Adrenal gland (tissue), 12 donors: ENCODE data around the gene CCDC24. TPM values are rescaled to one million over a fixed set of nuclear protein-coding genes. Genes with fewer than 3 reads are reported as not detected.

Source experiments
- DNase-seq, 7 donors: peaks; one replicate each; pipeline ENCODE4 v3.0.0-alpha.2; 2019 to 2020
- H3K27ac ChIP-seq, 5 donors: fragments of 200-600 bp; sonication (generic) in 4 of 5; 1 replicate in 3 of 5; 2 replicates in 2 of 5; pipeline versions ENCODE4 v1.5.1 to v1.8.0; 2016 to 2020; ENCODE audit warnings: mild to moderate bottlenecking in 1 of 5
- H3K27me3 ChIP-seq: fragments of 200-600 bp; 2 replicates; pipeline ENCODE4 v1.8.0; 2021
- H3K36me3 ChIP-seq, 2 donors: fragments of 200-600 bp; replicated peaks in 1 of 2; 1 replicate in 1 of 2; 2 replicates in 1 of 2; pipeline versions ENCODE4 v1.5.1 to v1.8.0; 2018 to 2022
- H3K4me1 ChIP-seq, 2 donors: fragments of 200-600 bp; replicated peaks in 1 of 2; 1 replicate in 1 of 2; 2 replicates in 1 of 2; pipeline versions ENCODE4 v1.5.1 to v1.8.0; 2018 to 2021
- H3K4me3 ChIP-seq, 4 donors: fragments of 200-600 bp; sonication (generic) in 3 of 4; one replicate each; pipeline ENCODE4 v1.5.1; 2016 to 2018
- H3K9me3 ChIP-seq, 3 donors: fragments of 200-600 bp; sonication (generic) in 1 of 3; replicated peaks in 1 of 3; 1 replicate in 2 of 3; 2 replicates in 1 of 3; pipeline versions ENCODE4 v1.5.1 to v1.8.0; 2016 to 2021
- CTCF ChIP-seq, 6 experiments: fragments of 450-650 bp in 4 of 6; fragments of 200-600 bp in 2 of 6; sonication (generic) in 1 of 6; IDR thresholded peaks; 1 replicate in 5 of 6; 2 replicates in 1 of 6; pipeline versions ENCODE4 v1.5.1 to v1.8.0; 2016 to 2021; ENCODE audit warnings: antibody characterized with exemption in 6 of 6, mild to moderate bottlenecking in 2 of 6, moderate library complexity in 1 of 6
- POLR2A ChIP-seq, 2 donors: fragments of 450-650 bp; IDR thresholded peaks; one replicate each; pipeline ENCODE4 v1.6.1; 2017; ENCODE audit warnings: antibody characterized with exemption in 2 of 2, mild to moderate bottlenecking in 2 of 2, moderate library complexity in 1 of 2
- WGBS, 4 donors: extraction: QIAGEN DNeasy Blood & Tissue Kit in 2 of 4; methylation state at CpG; one replicate each; pipeline versions ENCODE4 v1.1.5 to v1.1.7; 2013 to 2017; 5-methylcytosine and 5-hydroxymethylcytosine counted together
- intact Hi-C, 2 donors: fragments of 100-400 bp; cut with DNase I; formaldehyde crosslinking; loops; one replicate each; pipeline versions ENCODE4 v1.14.1 to v1.15.0; 2022 to 2023
- polyA plus RNA-seq, 3 donors: library from polyadenylated mRNA; stranded (reverse); fragments of 200-250 nt in 2 of 3; fragments of 350-450 nt in 1 of 3; fragmentation: Illumina TruSeq in 1 of 3; extraction: RNeasy Lipid Tissue Mini Kit (QIAGEN cat#74804) in 1 of 3; gene quantifications; one replicate each; pipeline ENCODE4 v1.2.3, GENCODE V29; 2013 to 2014
- total RNA-seq, 9 donors: library from RNA; depleted of rRNA in 4 of 9; stranded (reverse); fragments of >200 nt in 4 of 9; fragments of 120-200 nt in 1 of 9; fragmentation: NEBNext Ultra II Directional in 1 of 9; extraction: Animal tissue kit (Norgen Biotek cat#: 25700) in 1 of 9; gene quantifications; one replicate each; pipeline versions ENCODE4 v1.1.0 to v1.2.4, GENCODE V29; 2013 to 2023
- donor health status: healthy with polysubstance abuse.
- donor health status: Bipolar disorder and iron deficiency.
- donor health status: DM: yes; HTN: yes; CAD: no.
- donor health status: DM: no; HTN: no; CAD: no.
- donor health status: DM: no; HTN: no; CAD: no.
- donor health status: DM: yes; HTN: yes; CAD: no.

Gene CCDC24
- total and polyA plus RNA-seq, 12 donors = 3.1 to 53.5 (median 11.7) TPM

- Histone ChIP-seq H3K36me3 (no peaks in the 10 kb centered on the region), H3K9me3 (no peaks in the 10 kb centered on the region), H3K4me3 (no peak overlapping the region), H3K4me1 (peaks cover 26 to 44% of the 10 kb centered on the region in 2 donors), H3K27ac (peak overlapping the region in 3 of 5 donors; percentile 9 to 90 (median 58)), H3K27me3 (no peaks in the 10 kb centered on the region)
- peak in 1 of 7 donors; percentile 60 for DNase-seq
- WGBS, 4 donors = 49 to 54% (median 54%) methylated on average over 6 of the region's 6 CpGs
- intact Hi-C loops = loop anchor here in 1 of 2 donors (10.0 kb wide), 1 partner anchor 507 kb away; no protein-coding TSS in a partner anchor
- TF ChIP-seq POLR2A (IDR thresholded peaks at IDR 0.05) (no peak), CTCF (IDR thresholded peaks at IDR 0.05) (no peak)
Measured at GRCh38 chr1:44032170-44032790, 40.9 kb downstream of the CCDC24 start.

- Histone ChIP-seq H3K27ac (peak overlapping the region in 1 of 5 donors; percentile 8), H3K4me3 (no peak overlapping the region), H3K4me1 (peaks cover 26 to 44% of the 10 kb centered on the region in 2 donors), H3K36me3 (no peaks in the 10 kb centered on the region), H3K27me3 (no peaks in the 10 kb centered on the region), H3K9me3 (no peaks in the 10 kb centered on the region)
- no peak for DNase-seq
- 90 to 92% (median 91%) methylated on average over 8 of the region's 8 CpGs for WGBS, 4 donors
- TF ChIP-seq CTCF (IDR thresholded peaks at IDR 0.05) (no peak), POLR2A (IDR thresholded peaks at IDR 0.05) (no peak)
- intact Hi-C loops = loop anchor here in 1 of 2 donors (10.0 kb wide), 1 partner anchor 508 kb away; no protein-coding TSS in a partner anchor
Measured at GRCh38 chr1:44033041-44033575, 41.7 kb downstream of the CCDC24 start.

GRCh38 chr1:44033756-44034155, 42.4 kb downstream of the CCDC24 start:
- peaks cover 26 to 43% of the 10 kb centered on the region in 2 donors for H3K4me1 ChIP-seq
- WGBS, 4 donors = 73 to 86% (median 79%) methylated on average over 2 to 8 of the region's 8 CpGs
- intact Hi-C loops = loop anchor here in 1 of 2 donors (10.0 kb wide), 1 partner anchor 509 kb away; no protein-coding TSS in a partner anchor
- H3K27me3 ChIP-seq = no peaks in the 10 kb centered on the region
- H3K27ac ChIP-seq = peak overlapping the region in 1 of 5 donors; percentile 86
- H3K4me3 ChIP-seq = no peak overlapping the region
- no peaks in the 10 kb centered on the region for H3K9me3 ChIP-seq
- DNase-seq = no peak
- TF ChIP-seq CTCF (IDR thresholded peaks at IDR 0.05) = no peak
- TF ChIP-seq POLR2A (IDR thresholded peaks at IDR 0.05) = no peak
- H3K36me3 ChIP-seq = no peaks in the 10 kb centered on the region

GRCh38 chr1:44034423-44034822, 43.0 kb downstream of the CCDC24 start:
- H3K27ac ChIP-seq = peak overlapping the region in 1 of 5 donors; percentile 86
- TF ChIP-seq POLR2A (IDR thresholded peaks at IDR 0.05) = no peak
- TF ChIP-seq CTCF (IDR thresholded peaks at IDR 0.05) = no peak
- H3K4me3 ChIP-seq = no peak overlapping the region
- 95 to 98% (median 95%) methylated on average over 4 of the region's 4 CpGs for WGBS, 4 donors
- H3K36me3 ChIP-seq = no peaks in the 10 kb centered on the region
- no peaks in the 10 kb centered on the region for H3K27me3 ChIP-seq
- no peaks in the 10 kb centered on the region for H3K9me3 ChIP-seq
- DNase-seq = no peak
- intact Hi-C loops = loop anchor here in 1 of 2 donors (10.0 kb wide), 1 partner anchor 510 kb away; no protein-coding TSS in a partner anchor
- H3K4me1 ChIP-seq = peaks cover 24 to 36% of the 10 kb centered on the region in 2 donors
